ENCODE measurements around the gene LAX1.

DNA sequence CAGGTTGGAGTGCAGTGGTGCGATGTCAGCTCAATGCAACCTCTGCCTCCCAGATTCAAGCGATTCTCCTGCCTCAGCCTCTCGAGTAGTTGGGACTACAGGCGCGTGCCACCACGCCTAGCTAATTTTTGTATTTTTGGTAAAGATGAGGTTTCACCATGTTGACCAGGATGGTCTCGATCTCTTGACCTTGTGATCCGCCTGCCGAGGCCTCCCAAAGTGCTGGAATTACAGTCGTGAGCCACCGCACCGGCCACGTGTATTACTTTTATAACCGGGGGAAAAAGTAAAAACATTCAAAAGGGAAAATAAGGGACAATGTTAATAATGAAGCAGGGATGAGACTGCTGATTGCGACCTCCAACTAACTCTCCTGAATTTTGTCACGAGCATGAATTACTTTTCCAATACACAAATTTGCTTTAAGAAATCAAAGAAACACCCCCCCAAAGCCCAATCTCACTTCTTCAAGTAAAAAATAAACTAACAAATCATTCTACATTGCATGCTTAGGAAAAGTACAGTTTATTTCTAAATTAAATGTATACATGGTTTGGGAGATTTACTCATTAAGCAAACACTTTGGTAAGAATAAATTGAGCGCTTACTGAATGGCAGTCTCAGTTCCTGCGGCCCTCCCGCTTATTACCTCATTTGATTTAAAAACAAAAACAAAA is 29.9 kb downstream of the LAX1 start:
- TF ChIP-seq, protein P1, sequence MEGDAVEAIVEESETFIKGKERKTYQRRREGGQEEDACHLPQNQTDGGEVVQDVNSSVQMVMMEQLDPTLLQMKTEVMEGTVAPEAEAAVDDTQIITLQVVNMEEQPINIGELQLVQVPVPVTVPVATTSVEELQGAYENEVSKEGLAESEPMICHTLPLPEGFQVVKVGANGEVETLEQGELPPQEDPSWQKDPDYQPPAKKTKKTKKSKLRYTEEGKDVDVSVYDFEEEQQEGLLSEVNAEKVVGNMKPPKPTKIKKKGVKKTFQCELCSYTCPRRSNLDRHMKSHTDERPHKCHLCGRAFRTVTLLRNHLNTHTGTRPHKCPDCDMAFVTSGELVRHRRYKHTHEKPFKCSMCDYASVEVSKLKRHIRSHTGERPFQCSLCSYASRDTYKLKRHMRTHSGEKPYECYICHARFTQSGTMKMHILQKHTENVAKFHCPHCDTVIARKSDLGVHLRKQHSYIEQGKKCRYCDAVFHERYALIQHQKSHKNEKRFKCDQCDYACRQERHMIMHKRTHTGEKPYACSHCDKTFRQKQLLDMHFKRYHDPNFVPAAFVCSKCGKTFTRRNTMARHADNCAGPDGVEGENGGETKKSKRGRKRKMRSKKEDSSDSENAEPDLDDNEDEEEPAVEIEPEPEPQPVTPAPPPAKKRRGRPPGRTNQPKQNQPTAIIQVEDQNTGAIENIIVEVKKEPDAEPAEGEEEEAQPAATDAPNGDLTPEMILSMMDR (IDR thresholded peaks at IDR 0.05), result no peak
- no peak for TF ChIP-seq POLR2A (IDR thresholded peaks at IDR 0.05)
- no peak for TF ChIP-seq POLR2AphosphoS5 (IDR thresholded peaks at IDR 0.05)
- no peak for TF ChIP-seq EP300 (IDR thresholded peaks at IDR 0.05)

Data from gastroesophageal sphincter (tissue), 3 donors.